Measurements from ENCODE around the gene DTX2.

- no peak for TF ChIP-seq POLR2A (IDR thresholded peaks at IDR 0.05)
- TF ChIP-seq, protein P1, sequence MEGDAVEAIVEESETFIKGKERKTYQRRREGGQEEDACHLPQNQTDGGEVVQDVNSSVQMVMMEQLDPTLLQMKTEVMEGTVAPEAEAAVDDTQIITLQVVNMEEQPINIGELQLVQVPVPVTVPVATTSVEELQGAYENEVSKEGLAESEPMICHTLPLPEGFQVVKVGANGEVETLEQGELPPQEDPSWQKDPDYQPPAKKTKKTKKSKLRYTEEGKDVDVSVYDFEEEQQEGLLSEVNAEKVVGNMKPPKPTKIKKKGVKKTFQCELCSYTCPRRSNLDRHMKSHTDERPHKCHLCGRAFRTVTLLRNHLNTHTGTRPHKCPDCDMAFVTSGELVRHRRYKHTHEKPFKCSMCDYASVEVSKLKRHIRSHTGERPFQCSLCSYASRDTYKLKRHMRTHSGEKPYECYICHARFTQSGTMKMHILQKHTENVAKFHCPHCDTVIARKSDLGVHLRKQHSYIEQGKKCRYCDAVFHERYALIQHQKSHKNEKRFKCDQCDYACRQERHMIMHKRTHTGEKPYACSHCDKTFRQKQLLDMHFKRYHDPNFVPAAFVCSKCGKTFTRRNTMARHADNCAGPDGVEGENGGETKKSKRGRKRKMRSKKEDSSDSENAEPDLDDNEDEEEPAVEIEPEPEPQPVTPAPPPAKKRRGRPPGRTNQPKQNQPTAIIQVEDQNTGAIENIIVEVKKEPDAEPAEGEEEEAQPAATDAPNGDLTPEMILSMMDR (IDR thresholded peaks at IDR 0.05), result no peak
Measured at GRCh38 chr7:76430836-76431235, 30.7 kb upstream of the DTX2 start.

Data from sigmoid colon (tissue), 3 donors.